Suppressor macrophage treated with lipopolysaccharide for 4 hours (primary cell): Measurements from ENCODE around the gene P2RX3.
"Not testable (repeated sequence)": the region's sequence is repeated elsewhere in the genome, so short reads cannot be mapped to it uniquely, and the experiment has no call there.

ENCODE experiments used
- DNase-seq: peaks from one replicate; pipeline ENCODE4 v3.0.0-alpha.2; 2020

Gene P2RX3

GRCh38 chr11:57377107-57377506 is 39.0 kb downstream of the P2RX3 start:
- DNase-seq = no peak

- DNase-seq = peak; percentile 67
Measured at GRCh38 chr11:57378186-57378585, 40.0 kb downstream of the P2RX3 start.

DNA sequence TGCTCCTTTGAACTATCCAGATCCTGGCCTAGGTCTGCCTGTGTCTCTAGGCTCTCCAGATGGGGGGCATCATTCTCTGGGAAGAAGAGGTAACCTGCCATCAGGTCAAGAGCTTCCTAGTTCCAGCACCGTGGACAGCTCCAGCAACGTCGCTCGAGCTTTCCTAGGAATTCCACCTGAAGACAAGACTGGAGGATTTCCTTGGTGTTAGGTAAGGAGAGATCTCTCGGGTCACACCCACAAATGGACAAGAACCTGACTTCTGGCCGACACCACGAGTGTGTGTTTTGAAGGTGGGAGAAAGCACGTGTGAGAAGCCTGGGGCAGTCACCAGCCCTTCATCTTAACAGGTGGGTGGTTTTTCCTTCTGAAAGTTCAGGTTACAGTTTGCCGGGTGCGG is 41.6 kb downstream of the P2RX3 start:
- no peak for DNase-seq

GRCh38 chr11:57380975-57381374 is 42.8 kb downstream of the P2RX3 start, which contains the start of gene PRG3:
Gene PRG3 (minus strand): TSS chr11:57381150. CDS start chr11:57380708, 442 bp downstream.
- DNase-seq = no peak

GRCh38 chr11:57386178-57386940 is 48.2 kb downstream of the P2RX3 start:
- DNase-seq = no peak

GRCh38 chr11:57387289-57388030 is 49.3 kb downstream of the P2RX3 start:
- DNase-seq = peak; percentile 39

DNA sequence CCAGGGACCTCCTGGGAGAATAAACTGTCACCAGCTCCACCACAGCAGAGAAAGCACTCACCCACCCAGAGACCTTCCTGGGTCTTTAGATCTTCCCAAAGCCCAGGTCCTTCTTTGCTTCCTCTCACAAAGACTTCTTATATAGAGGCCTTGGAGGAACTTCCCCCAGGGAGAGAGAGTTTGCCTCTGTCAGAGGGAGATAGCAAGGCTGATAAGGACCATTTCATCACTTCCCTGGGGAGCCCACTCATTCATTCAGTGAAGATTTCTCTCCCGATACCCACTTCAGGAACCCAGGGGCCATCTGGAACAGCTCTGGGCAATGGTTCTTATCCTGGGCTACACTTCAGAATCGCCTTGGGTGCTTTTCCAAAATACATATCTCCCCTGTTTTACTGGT is 52.4 kb downstream of the P2RX3 start, which contains the start of gene PRG2:
Gene PRG2 (minus strand): TSS at position 116 of the 400 bp plus-strand sequence. CDS start 706 bp downstream, outside the sequence.
- no peak for DNase-seq

- DNase-seq = no peak
Measured at GRCh38 chr11:57391111-57391510, 53.0 kb downstream of the P2RX3 start.

GRCh38 chr11:57391539-57391938 is 53.4 kb downstream of the P2RX3 start:
- DNase-seq = no peak

DNA sequence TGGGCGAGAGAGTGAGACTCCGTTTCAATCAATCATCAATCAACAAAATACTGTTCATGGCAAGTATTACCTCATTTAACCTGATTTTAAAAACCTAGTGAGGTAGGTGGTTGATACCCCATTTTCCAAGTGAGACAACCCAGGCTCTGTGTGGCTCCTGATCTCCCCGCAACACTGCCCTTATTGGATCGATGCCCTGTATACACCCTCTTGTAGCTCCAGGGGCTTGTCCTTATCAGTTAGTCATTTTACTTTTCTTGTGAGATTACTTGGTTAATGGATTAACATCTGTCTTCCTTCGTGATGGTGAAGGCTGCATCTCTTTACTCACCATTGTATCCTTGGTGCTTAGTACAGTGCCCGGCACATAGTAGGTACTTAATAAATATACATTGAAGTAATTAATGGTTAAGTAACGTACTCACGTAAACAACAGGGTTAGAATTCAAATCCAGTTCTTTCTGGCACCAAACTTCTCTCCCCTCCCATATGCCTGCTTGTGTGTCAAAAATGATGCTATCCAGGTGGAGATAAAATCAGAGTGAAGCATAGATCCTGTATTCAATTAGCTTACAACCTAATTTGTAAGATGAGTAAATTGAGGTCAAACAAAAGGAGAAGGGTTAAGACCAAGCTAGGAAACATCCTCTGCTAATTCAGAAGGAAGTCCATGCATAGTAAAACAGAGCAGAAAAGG is 54.1 kb downstream of the P2RX3 start:
- DNase-seq = no peak

- DNase-seq = no peak
Measured at GRCh38 chr11:57392763-57393105, 54.6 kb downstream of the P2RX3 start.

- no peak for DNase-seq
Measured at GRCh38 chr11:57394203-57394965, 56.2 kb downstream of the P2RX3 start.

GRCh38 chr11:57395905-57396623 is 57.9 kb downstream of the P2RX3 start:
- DNase-seq = no peak

DNA sequence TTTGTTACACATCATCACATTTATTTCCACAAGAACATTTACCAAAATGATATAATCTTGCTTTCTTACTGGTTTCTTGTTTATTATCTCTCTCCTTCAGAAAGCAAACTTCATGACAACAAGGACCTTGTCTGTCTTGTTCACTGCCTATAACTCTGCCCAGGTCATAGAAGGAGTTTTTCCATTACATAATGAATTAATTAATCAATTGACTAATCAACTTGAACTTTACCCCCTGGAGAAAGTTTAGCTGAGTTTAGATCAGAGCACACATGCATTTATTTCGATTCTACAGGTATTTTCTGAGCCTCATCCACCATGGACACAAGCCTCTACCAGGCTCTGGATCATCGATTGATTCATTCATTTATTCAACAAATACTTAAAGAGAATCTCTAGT is 58.6 kb downstream of the P2RX3 start:
- DNase-seq = no peak

- DNase-seq = no peak
Measured at GRCh38 chr11:57397394-57397990, 59.3 kb downstream of the P2RX3 start.

- no peak for DNase-seq
Measured at GRCh38 chr11:57399221-57399620, 61.1 kb downstream of the P2RX3 start.

DNA sequence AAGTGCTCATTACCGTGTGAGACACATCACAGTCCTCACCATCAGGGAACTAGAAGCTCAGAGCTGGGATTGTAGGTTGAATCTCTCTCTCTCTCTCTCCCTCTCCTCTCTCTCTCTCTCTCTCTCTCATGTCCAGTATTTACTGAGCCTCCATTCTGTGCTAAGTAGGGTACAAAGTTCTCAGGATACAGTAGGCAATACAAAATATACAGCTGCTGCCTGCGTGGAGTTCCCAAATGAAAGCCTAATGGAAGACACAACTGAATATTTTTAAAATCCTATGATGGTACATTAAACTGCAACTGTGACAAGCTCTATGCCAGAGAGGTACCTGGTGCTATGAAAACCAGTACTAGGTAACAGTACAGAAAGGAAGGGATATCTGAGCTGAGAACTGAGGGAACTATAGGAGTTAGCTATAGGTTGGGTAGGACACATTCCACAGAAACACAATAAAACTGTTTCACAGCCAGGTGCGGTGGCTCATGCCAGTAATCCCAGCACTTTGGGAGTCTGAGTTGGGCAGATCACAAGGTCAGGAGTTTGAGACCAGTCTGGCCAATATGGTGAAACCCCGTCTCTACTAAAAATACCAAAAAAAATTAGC is 61.9 kb downstream of the P2RX3 start:
- no peak for DNase-seq

DNA sequence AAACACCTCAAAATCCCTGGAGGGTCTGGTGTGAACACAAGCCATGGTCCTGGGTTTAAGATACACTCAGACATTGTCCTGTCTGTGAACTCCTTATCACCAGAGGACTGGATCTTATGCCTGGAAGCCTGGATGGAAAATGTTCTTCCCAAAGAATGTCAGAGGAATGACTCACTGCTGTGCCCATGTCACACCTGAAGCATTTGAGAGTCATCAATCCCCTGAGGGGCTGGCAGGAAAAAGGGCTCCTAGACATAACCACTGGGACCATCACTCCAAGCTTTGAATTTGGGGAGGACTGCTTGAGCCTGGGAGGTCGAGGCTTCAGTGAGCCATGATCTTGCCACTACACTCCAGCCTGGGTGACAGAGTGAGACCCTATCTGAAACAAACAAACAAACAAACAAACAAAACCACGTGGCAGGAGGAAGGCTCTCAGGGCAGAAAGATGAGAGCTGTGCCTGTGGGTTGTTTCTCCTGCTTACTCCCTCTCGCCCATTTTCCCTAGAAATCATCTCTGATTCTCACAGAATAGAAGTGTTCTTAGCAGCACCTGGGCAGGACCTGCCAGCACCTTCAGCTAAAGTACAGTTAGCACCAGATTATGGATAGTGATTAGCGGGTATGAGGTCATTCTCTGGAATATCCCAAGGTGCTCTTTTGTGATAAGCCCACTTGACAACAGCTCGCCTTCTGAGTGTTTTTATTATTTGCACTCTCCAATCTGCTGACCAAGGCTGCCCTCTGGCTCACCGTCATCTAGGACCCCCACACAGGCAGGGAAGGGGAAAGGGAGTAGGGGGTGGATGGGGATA is 64.2 kb downstream of the P2RX3 start:
- DNase-seq = no peak

- not testable (repeated sequence) for DNase-seq
Measured at GRCh38 chr11:57403003-57403801, 65.0 kb downstream of the P2RX3 start.

DNA sequence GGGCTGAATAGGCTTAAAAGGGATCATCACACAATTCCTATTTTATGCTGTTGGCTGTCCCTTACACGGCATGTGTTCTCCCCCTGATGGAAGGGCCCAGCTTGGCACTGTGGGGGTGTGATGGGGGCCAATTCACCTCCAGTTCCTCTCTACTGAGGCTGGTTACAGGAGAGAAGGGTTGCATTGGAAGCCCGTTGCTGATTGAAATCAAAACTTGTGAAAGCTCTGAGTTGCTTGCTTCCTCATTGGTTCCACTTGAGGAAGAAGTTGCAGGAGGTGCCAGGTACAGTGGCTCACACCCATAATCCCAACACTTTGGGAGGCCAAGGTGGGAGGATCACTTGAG is 65.6 kb downstream of the P2RX3 start:
- peak; percentile 42 for DNase-seq
